HepG2 (cell line): ENCODE measurements around the gene TTC31. TPM values are rescaled to one million over a fixed set of nuclear protein-coding genes. Genes with fewer than 3 reads are reported as not detected.
A peak's percentile ranks its signal among the peaks of the same experiment; 100 is the strongest.

Experiments
- ARNT2 ChIP-seq: sonication (generic); formaldehyde crosslinking; IDR thresholded peaks from 2 replicates; pipeline ENCODE4 v1.8.0; 2022; ENCODE audit warnings: mild to moderate bottlenecking, low read depth, missing genetic modification reagents, moderate library complexity
- GABPB1 ChIP-seq: IDR thresholded peaks from 2 replicates; pipeline ENCODE4 v1.6.1; 2016; ENCODE audit warnings: mild to moderate bottlenecking, missing genetic modification reagents, moderate library complexity, missing compliant biosample characterization
- ISL2 ChIP-seq: sonication (generic); formaldehyde crosslinking; IDR thresholded peaks from 2 replicates; pipeline ENCODE4 v1.5.0; 2020; ENCODE audit warnings: missing genetic modification reagents
- MLLT10 ChIP-seq: sonication (generic); formaldehyde crosslinking; IDR thresholded peaks from 2 replicates; pipeline ENCODE4 v1.4.0; 2020; ENCODE audit warnings: missing genetic modification reagents
- NFKB2 ChIP-seq: sonication (generic); formaldehyde crosslinking; IDR thresholded peaks from 2 replicates; pipeline ENCODE4 v1.4.0; 2020; ENCODE audit warnings: missing genetic modification reagents, borderline replicate concordance
- NR2F6 ChIP-seq, 2 experiments: IDR thresholded peaks; 2 replicates each; pipeline ENCODE4 v1.6.1; 2016; ENCODE audit warnings: antibody characterized with exemption in 1 of 2, mild to moderate bottlenecking in 1 of 2
- SAFB2 ChIP-seq: sonication (generic); formaldehyde crosslinking; IDR thresholded peaks from 2 replicates; pipeline ENCODE4 v1.5.1; 2020; ENCODE audit warnings: missing genetic modification reagents, low read depth, mild to moderate bottlenecking, borderline replicate concordance
- TEAD2 ChIP-seq: sonication (generic); formaldehyde crosslinking; IDR thresholded peaks from 2 replicates; pipeline ENCODE4 v1.9.0; 2021; ENCODE audit warnings: missing genetic modification reagents
- ZNF282 ChIP-seq: fragments of 450-650 bp; IDR thresholded peaks from 2 replicates; pipeline ENCODE4 v1.6.1; 2018; ENCODE audit not compliant: partially characterized antibody
- ZNF367 ChIP-seq: sonication (generic); formaldehyde crosslinking; IDR thresholded peaks from 2 replicates; pipeline ENCODE4 v1.4.0; 2020; ENCODE audit warnings: missing genetic modification reagents, borderline replicate concordance
- ZNF670 ChIP-seq: sonication (generic); formaldehyde crosslinking; IDR thresholded peaks from 2 replicates; pipeline ENCODE4 v1.8.0; 2022; ENCODE audit warnings: mild to moderate bottlenecking, missing genetic modification reagents, borderline replicate concordance
- ZNF768 ChIP-seq: sonication (generic); formaldehyde crosslinking; IDR thresholded peaks from 2 replicates; pipeline ENCODE4 v1.4.0; 2020; ENCODE audit warnings: missing genetic modification reagents
- ZNF816 ChIP-seq: sonication (generic); formaldehyde crosslinking; IDR thresholded peaks from 2 replicates; pipeline ENCODE4 v1.8.0; 2022; ENCODE audit warnings: missing genetic modification reagents, mild to moderate bottlenecking, borderline replicate concordance
- polyA plus RNA-seq, 8 experiments: library from polyadenylated mRNA; depleted of rRNA in 3 of 8; stranded (reverse) in 7 of 8; unstranded in 1 of 8; fragments of >200 nt; fragmentation: Illumina TruSeq in 4 of 8; extraction: Trizol in 4 of 8; gene quantifications; 2 replicates each; pipeline versions ENCODE4 v1.2.1 to v1.2.3, GENCODE V29; 2011 to 2016; ENCODE audit warnings: low read depth in 4 of 8, missing spikeins in 1 of 8, mixed read lengths in 1 of 8; ENCODE audit not compliant: insufficient read depth in 1 of 8
- total RNA-seq, 5 experiments: library from RNA; depleted of rRNA; stranded (reverse); fragments of >200 nt; fragmentation: Illumina TruSeq; extraction: Trizol; gene quantifications; 2 replicates each; pipeline ENCODE4 v1.2.3, GENCODE V29; 2016; ENCODE audit warnings: low read depth in 1 of 5
- TF ChIP-seq, protein P1 (sequence below): sonication (generic); formaldehyde crosslinking; IDR thresholded peaks from 2 replicates; pipeline ENCODE4 v1.5.1; 2020; ENCODE audit warnings: mild to moderate bottlenecking, missing genetic modification reagents, moderate library complexity
- TF ChIP-seq, protein P2 (sequence below): IDR thresholded peaks from 2 replicates; pipeline ENCODE4 v1.4.0; 2020; ENCODE audit warnings: mild to moderate bottlenecking, missing genetic modification reagents
- TF ChIP-seq, protein P3 (sequence below): sonication (generic); formaldehyde crosslinking; IDR thresholded peaks from 2 replicates; pipeline ENCODE4 v1.4.0; 2020; ENCODE audit warnings: missing genetic modification reagents
- TF ChIP-seq, protein P4 (sequence below): sonication (generic); formaldehyde crosslinking; IDR thresholded peaks from 2 replicates; pipeline ENCODE4 v1.9.0; 2022; ENCODE audit warnings: low read depth, missing genetic modification reagents

The TTC31 gene
- total and polyA plus RNA-seq, 2 of the 13 experiments (the other 11 are each of a cell fraction or from before 2014, with no cell fraction given), result 28.3 to 39.5 TPM

DNA sequence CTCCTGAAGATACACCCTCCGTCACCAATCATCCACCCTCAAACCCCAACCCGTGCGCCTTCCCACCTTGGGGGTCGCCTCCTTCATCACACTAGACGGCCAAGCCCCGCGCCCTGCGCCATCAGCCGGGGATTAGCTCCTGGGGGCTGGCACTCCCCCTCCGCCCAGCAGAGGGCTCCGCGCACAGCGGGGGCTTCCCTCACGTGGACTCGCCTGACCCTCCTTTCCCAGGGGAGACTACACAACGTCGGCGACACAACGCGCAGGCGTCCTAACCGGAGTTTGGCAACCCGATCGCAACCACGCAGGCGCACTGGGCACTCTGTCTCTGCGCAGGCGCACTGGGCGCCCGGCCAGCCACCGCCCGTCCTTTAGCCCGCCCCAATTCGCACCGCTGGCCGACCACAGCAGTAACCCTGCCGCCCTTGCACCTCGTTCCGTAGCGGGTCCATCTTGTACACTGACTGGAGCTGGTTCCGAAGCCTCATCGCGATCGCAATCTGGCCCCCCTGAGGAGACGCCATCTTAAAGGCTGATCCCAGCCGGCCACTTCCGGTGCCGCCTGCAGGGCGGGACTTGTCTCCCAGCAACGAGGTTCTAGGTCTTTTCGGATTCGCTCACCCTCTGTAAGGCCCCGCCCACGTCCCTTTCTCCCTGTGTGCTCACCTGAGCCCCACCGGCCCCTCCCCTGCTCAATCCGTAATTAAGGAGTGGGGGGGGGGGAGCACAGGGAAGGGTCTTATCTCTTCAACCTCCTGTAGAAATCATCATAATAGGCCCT, 24.5 kb downstream of the TTC31 start, which contains the start of gene PCGF1 (continued):
- TF ChIP-seq, protein P1, sequence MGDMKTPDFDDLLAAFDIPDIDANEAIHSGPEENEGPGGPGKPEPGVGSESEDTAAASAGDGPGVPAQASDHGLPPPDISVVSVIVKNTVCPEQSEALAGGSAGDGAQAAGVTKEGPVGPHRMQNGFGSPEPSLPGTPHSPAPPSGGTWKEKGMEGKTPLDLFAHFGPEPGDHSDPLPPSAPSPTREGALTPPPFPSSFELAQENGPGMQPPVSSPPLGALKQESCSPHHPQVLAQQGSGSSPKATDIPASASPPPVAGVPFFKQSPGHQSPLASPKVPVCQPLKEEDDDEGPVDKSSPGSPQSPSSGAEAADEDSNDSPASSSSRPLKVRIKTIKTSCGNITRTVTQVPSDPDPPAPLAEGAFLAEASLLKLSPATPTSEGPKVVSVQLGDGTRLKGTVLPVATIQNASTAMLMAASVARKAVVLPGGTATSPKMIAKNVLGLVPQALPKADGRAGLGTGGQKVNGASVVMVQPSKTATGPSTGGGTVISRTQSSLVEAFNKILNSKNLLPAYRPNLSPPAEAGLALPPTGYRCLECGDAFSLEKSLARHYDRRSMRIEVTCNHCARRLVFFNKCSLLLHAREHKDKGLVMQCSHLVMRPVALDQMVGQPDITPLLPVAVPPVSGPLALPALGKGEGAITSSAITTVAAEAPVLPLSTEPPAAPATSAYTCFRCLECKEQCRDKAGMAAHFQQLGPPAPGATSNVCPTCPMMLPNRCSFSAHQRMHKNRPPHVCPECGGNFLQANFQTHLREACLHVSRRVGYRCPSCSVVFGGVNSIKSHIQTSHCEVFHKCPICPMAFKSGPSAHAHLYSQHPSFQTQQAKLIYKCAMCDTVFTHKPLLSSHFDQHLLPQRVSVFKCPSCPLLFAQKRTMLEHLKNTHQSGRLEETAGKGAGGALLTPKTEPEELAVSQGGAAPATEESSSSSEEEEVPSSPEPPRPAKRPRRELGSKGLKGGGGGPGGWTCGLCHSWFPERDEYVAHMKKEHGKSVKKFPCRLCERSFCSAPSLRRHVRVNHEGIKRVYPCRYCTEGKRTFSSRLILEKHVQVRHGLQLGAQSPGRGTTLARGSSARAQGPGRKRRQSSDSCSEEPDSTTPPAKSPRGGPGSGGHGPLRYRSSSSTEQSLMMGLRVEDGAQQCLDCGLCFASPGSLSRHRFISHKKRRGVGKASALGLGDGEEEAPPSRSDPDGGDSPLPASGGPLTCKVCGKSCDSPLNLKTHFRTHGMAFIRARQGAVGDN (CRISPR knock-in tag), result peak; percentile 94
- TF ChIP-seq NR2F6 (IDR thresholded peaks at IDR 0.05), result peak; percentile 40; the same call in 1 of the 2 replicates
- peak; percentile 81 for TF ChIP-seq NR2F6 (CRISPR knock-in tag; IDR thresholded peaks at IDR 0.05)
- peak; percentile 91; the same call in 1 of the 2 replicates for TF ChIP-seq NFKB2 (CRISPR knock-in tag)
- no peak for TF ChIP-seq ZNF816 (CRISPR knock-in tag)
- TF ChIP-seq MLLT10, result no peak
- TF ChIP-seq, protein P2, sequence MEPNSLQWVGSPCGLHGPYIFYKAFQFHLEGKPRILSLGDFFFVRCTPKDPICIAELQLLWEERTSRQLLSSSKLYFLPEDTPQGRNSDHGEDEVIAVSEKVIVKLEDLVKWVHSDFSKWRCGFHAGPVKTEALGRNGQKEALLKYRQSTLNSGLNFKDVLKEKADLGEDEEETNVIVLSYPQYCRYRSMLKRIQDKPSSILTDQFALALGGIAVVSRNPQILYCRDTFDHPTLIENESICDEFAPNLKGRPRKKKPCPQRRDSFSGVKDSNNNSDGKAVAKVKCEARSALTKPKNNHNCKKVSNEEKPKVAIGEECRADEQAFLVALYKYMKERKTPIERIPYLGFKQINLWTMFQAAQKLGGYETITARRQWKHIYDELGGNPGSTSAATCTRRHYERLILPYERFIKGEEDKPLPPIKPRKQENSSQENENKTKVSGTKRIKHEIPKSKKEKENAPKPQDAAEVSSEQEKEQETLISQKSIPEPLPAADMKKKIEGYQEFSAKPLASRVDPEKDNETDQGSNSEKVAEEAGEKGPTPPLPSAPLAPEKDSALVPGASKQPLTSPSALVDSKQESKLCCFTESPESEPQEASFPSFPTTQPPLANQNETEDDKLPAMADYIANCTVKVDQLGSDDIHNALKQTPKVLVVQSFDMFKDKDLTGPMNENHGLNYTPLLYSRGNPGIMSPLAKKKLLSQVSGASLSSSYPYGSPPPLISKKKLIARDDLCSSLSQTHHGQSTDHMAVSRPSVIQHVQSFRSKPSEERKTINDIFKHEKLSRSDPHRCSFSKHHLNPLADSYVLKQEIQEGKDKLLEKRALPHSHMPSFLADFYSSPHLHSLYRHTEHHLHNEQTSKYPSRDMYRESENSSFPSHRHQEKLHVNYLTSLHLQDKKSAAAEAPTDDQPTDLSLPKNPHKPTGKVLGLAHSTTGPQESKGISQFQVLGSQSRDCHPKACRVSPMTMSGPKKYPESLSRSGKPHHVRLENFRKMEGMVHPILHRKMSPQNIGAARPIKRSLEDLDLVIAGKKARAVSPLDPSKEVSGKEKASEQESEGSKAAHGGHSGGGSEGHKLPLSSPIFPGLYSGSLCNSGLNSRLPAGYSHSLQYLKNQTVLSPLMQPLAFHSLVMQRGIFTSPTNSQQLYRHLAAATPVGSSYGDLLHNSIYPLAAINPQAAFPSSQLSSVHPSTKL (CRISPR knock-in tag), result peak; percentile 46; the same call in 1 of the 2 replicates
- no peak for TF ChIP-seq ZNF367
- TF ChIP-seq, protein P3, sequence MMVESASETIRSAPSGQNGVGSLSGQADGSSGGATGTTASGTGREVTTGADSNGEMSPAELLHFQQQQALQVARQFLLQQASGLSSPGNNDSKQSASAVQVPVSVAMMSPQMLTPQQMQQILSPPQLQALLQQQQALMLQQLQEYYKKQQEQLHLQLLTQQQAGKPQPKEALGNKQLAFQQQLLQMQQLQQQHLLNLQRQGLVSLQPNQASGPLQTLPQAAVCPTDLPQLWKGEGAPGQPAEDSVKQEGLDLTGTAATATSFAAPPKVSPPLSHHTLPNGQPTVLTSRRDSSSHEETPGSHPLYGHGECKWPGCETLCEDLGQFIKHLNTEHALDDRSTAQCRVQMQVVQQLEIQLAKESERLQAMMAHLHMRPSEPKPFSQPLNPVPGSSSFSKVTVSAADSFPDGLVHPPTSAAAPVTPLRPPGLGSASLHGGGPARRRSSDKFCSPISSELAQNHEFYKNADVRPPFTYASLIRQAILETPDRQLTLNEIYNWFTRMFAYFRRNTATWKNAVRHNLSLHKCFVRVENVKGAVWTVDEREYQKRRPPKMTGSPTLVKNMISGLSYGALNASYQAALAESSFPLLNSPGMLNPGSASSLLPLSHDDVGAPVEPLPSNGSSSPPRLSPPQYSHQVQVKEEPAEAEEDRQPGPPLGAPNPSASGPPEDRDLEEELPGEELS (CRISPR knock-in tag), result peak; percentile 78
- TF ChIP-seq SAFB2 (CRISPR knock-in tag), result peak; percentile 95; the same call in 1 of the 2 replicates
- peak; percentile 84 for TF ChIP-seq ARNT2
- TF ChIP-seq ZNF670 (CRISPR knock-in tag), result peak; percentile 56; the same call in 1 of the 2 replicates
- no peak for TF ChIP-seq ZNF282
- peak; percentile 94 for TF ChIP-seq ISL2 (CRISPR knock-in tag)
- TF ChIP-seq, protein P4, sequence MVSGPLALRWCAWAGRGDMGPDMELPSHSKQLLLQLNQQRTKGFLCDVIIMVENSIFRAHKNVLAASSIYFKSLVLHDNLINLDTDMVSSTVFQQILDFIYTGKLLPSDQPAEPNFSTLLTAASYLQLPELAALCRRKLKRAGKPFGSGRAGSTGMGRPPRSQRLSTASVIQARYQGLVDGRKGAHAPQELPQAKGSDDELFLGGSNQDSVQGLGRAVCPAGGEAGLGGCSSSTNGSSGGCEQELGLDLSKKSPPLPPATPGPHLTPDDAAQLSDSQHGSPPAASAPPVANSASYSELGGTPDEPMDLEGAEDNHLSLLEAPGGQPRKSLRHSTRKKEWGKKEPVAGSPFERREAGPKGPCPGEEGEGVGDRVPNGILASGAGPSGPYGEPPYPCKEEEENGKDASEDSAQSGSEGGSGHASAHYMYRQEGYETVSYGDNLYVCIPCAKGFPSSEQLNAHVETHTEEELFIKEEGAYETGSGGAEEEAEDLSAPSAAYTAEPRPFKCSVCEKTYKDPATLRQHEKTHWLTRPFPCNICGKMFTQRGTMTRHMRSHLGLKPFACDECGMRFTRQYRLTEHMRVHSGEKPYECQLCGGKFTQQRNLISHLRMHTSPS (CRISPR knock-in tag), result 0 out of 2 replicates have a peak, but pooled peaks have one; percentile 55
- TF ChIP-seq TEAD2 (CRISPR knock-in tag), result no peak
- peak; percentile 80 for TF ChIP-seq ZNF768 (CRISPR knock-in tag)
- peak; percentile 96 for TF ChIP-seq GABPB1 (CRISPR knock-in tag)
